ENCODE data around the gene MAP7.

- TF ChIP-seq GATA2 (IDR thresholded peaks at IDR 0.05; ENCODE audit: low read depth, low read length) (no peak), GATA3 (IDR thresholded peaks at IDR 0.05; ENCODE audit: low read depth, low read length) (no peak)
These were observed 187.5 kb downstream of the MAP7 start for GRCh38 chr6:136362421-136363356.
